Right lobe of liver (tissue), 6 donors: ENCODE results near the gene JPT1. TPM values are rescaled to one million over a fixed set of nuclear protein-coding genes. Genes with fewer than 3 reads are reported as not detected.
A peak's percentile ranks its signal among the peaks of the same experiment; 100 is the strongest.

Source experiments
- ATAC-seq, 4 donors: fragments of 200-7000 bp; cut with Tn5 transposase; one replicate each; pipeline ENCODE4 v1.9.1; 2020; ENCODE audit warnings: mild to moderate bottlenecking in 4 of 4, moderate library complexity in 4 of 4
- DNase-seq, 3 donors: peaks; one replicate each; pipeline ENCODE4 v3.0.0-alpha.2; 2020
- H3K27ac ChIP-seq, 3 donors: fragments of 200-600 bp; one replicate each; pipeline ENCODE4 v1.8.0; 2022
- H3K27me3 ChIP-seq, 2 donors: fragments of 200-600 bp; one replicate each; pipeline ENCODE4 v1.8.0; 2022
- H3K36me3 ChIP-seq, 4 donors: fragments of 200-600 bp; sonication (generic) in 1 of 4; one replicate each; pipeline versions ENCODE4 v1.5.1 to v1.8.0; 2017 to 2022; ENCODE audit warnings: control low read depth in 1 of 4
- H3K4me1 ChIP-seq, 4 donors: fragments of 200-600 bp; sonication (generic) in 1 of 4; one replicate each; pipeline versions ENCODE4 v1.5.1 to v1.8.0; 2017 to 2022; ENCODE audit warnings: control low read depth in 1 of 4
- H3K4me3 ChIP-seq, 3 donors: fragments of 200-600 bp; one replicate each; pipeline ENCODE4 v1.8.0; 2022
- H3K9me3 ChIP-seq, 4 donors: fragments of 200-600 bp; sonication (generic) in 1 of 4; one replicate each; pipeline versions ENCODE4 v1.5.1 to v1.8.0; 2017 to 2022; ENCODE audit warnings: control low read depth in 1 of 4
- CTCF ChIP-seq, 4 donors: fragments of 200-600 bp in 3 of 4; fragments of 450-650 bp in 1 of 4; IDR thresholded peaks; one replicate each; pipeline versions ENCODE4 v1.5.1 to v1.8.0; 2016 to 2022; ENCODE audit warnings: antibody characterized with exemption in 4 of 4, mild to moderate bottlenecking in 2 of 4
- POLR2A ChIP-seq: fragments of 450-650 bp; IDR thresholded peaks from one replicate; pipeline ENCODE4 v1.6.1; 2017; ENCODE audit warnings: antibody characterized with exemption, mild to moderate bottlenecking
- WGBS: methylation state at CpG from one replicate; pipeline ENCODE4 v1.1.6; 2018; ENCODE audit warnings: low coverage, low lambda C conversion rate; ENCODE audit not compliant: insufficient coverage; ENCODE audit errors: missing lambda C conversion rate; 5-methylcytosine and 5-hydroxymethylcytosine counted together
- intact Hi-C, 2 donors: fragments of 100-400 bp; cut with DNase I; formaldehyde crosslinking; loops; one replicate each; pipeline versions ENCODE4 v1.11.2 to v1.14.1; 2022
- total RNA-seq, 6 experiments: library from RNA; depleted of rRNA in 2 of 6; stranded (reverse); fragments of >200 nt in 2 of 6; fragmentation: NEBNext Ultra II Directional in 3 of 6; extraction: Animal tissue kit (Norgen Biotek cat#: 25700) in 3 of 6; gene quantifications; one replicate each; pipeline versions ENCODE4 v1.1.0 to v1.2.4, GENCODE V29; 2016 to 2023
- donor health status: DM: no; HTN: yes; CAD: no.
- donor health status: DM: no; HTN: no; CAD: no.
- donor health status: DM: no; HTN: no; CAD: no.
- donor health status: DM: no; HTN: yes; CAD: no.
- donor health status: DM: no; HTN: yes; CAD: no.

JPT1 gene
- total RNA-seq, 6 experiments from 2014 or later, result 16.7 to 57.8 (median 29.5) TPM

DNA sequence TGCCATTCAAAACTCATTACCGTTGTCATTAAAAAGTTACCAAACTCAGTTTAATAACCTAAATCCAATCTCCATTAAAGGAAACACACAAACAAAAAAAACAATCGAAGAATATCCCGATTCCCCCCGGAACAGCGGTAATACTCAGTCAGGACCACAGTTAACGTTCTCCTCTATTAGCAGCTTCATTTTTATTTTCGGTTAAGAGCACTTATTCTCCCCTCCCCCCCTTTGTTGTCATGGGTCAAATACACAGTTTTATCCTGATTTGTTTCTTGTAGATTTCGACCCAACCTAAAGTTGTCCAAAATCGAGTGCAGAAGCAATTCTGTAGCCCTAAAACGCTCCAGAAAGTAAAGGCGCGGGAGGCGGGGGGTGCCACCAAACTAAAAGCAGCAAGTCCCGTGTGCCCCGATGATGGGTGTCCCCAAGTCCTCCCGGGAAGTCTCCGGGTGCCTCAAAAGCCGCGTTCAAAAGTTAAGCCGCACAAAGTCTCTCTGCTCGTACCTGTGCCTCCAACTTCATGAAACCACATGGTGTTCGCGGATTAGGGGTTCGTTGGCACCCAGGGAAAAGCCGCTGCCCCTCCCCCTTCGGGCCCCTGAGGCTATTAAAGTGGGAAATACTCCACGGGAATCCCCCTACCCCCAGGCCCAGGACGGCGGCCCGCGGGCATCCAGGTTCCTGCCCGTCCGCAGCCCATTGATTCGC, 27.5 kb upstream of the JPT1 start:
- Histone ChIP-seq H3K27ac (peak overlapping the region; percentile 94 to 96 (median 96)), H3K4me1 (peaks cover 0 to 16% (median 6%) of the 10 kb centered on the region in 4 donors), H3K36me3 (peaks cover 0 to 23% (median 0%) of the 10 kb centered on the region in 4 donors), H3K4me3 (peak overlapping the region; percentile 85 to 97 (median 90)), H3K27me3 (no peaks in the 10 kb centered on the region), H3K9me3 (no peaks in the 10 kb centered on the region)
- DNase-seq (peak in 2 of 3 donors; percentile 55 to 69), ATAC-seq (peak; percentile 1 to 28 (median 4))
- TF ChIP-seq POLR2A (no peak), CTCF (IDR thresholded peaks at IDR 0.05) (no peak)
- intact Hi-C loops, result no loop called here
- 0% methylated on average over 13 of the region's 34 CpGs for WGBS

- intact Hi-C loops, result no loop called here
- peak overlapping the region in 2 of 3 donors; percentile 96 for H3K27ac ChIP-seq
- no peak for DNase-seq
- 6% methylated on average over 8 of the region's 8 CpGs for WGBS
- H3K9me3 ChIP-seq, result no peaks in the 10 kb centered on the region
- H3K36me3 ChIP-seq, result peaks cover 0 to 29% (median under 1%) of the 10 kb centered on the region in 4 donors
- peaks cover 0 to 16% (median 6%) of the 10 kb centered on the region in 4 donors for H3K4me1 ChIP-seq
- no peaks in the 10 kb centered on the region for H3K27me3 ChIP-seq
- H3K4me3 ChIP-seq, result peak overlapping the region; percentile 85 to 97 (median 90)
- TF ChIP-seq CTCF (IDR thresholded peaks at IDR 0.05) (no peak), POLR2A (no peak)
- no peak for ATAC-seq
Observed at GRCh38 chr17:75181110-75181509, 26.8 kb upstream of the JPT1 start.

DNA sequence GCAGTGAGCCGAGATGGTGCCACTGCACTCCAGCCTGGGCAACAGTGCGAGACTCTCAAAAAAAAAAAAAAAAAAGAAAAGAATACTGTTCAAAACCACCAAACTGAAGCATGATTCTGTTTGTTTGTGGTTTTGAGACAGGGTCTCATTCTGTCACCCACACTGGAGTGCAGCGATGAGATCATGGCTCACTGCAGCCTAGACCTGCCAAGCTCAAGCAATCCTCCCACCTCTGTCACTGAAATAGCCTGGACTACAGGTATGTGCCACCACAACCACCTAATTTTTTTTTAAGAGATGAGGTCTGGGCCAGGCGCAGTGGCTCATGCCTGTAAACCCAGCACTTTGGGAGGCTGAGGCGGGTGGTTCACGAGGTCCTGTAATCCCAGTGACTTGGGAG, 24.1 kb upstream of the JPT1 start:
- Histone ChIP-seq H3K36me3 (peaks cover 0 to 56% (median 14%) of the 10 kb centered on the region in 4 donors), H3K4me1 (peaks cover 0 to 16% (median 6%) of the 10 kb centered on the region in 4 donors), H3K9me3 (no peaks in the 10 kb centered on the region), H3K4me3 (no peak overlapping the region), H3K27me3 (no peaks in the 10 kb centered on the region), H3K27ac (no peak overlapping the region)
- TF ChIP-seq CTCF (IDR thresholded peaks at IDR 0.05) (no peak), POLR2A (no peak)
- WGBS, result 90% methylated on average over 5 of the region's 6 CpGs
- DNase-seq (peak in 1 of 3 donors; percentile 23), ATAC-seq (no peak)
- intact Hi-C loops, result no loop called here

GRCh38 chr17:75176625-75177024, 22.3 kb upstream of the JPT1 start:
- Histone ChIP-seq H3K9me3 (no peaks in the 10 kb centered on the region), H3K36me3 (peaks cover 0 to 73% (median 20%) of the 10 kb centered on the region in 4 donors), H3K27ac (no peak overlapping the region), H3K4me3 (no peak overlapping the region), H3K27me3 (no peaks in the 10 kb centered on the region), H3K4me1 (peaks cover 0 to 16% (median 6%) of the 10 kb centered on the region in 4 donors)
- ATAC-seq (no peak), DNase-seq (no peak)
- TF ChIP-seq CTCF (IDR thresholded peaks at IDR 0.05), result no peak
- TF ChIP-seq POLR2A, result no peak
- 69% methylated on average over 4 of the region's 5 CpGs for WGBS
- intact Hi-C loops, result no loop called here
